GM21515 (cell line): Measurements from ENCODE around the gene ZNF77.
"Not testable (repeated sequence)": the region's sequence is repeated elsewhere in the genome, so short reads cannot be mapped to it uniquely, and the experiment has no call there.

Experiments used
- ATAC-seq: cut with Tn5 transposase; IDR thresholded peaks from one replicate; pipeline ENCODE4 v1.9.1; 2021; ENCODE audit not compliant: unreplicated experiment

ZNF77 gene

GRCh38 chr19:2973229-2973628 is 28.5 kb upstream of the ZNF77 start:
- ATAC-seq: no peak

GRCh38 chr19:2970201-2970835 is 25.5 kb upstream of the ZNF77 start:
- no peak for ATAC-seq

- ATAC-seq: no peak
These were observed 24.3 kb upstream of the ZNF77 start for GRCh38 chr19:2969104-2969504.

GRCh38 chr19:2967972-2968371 is 23.2 kb upstream of the ZNF77 start:
- no peak for ATAC-seq

GRCh38 chr19:2964874-2965273 is 20.1 kb upstream of the ZNF77 start:
- ATAC-seq: no peak

- not testable (repeated sequence) for ATAC-seq
These were observed 18.9 kb upstream of the ZNF77 start for GRCh38 chr19:2963631-2964030.

- ATAC-seq: no peak
These were observed 18.4 kb upstream of the ZNF77 start for GRCh38 chr19:2963122-2963521.

- ATAC-seq: no peak
These were observed 17.4 kb upstream of the ZNF77 start for GRCh38 chr19:2962018-2962670.

- ATAC-seq: no peak
These were observed 15.3 kb upstream of the ZNF77 start for GRCh38 chr19:2960120-2960519.

- no peak for ATAC-seq
These were observed 12.4 kb upstream of the ZNF77 start for GRCh38 chr19:2957160-2957559.

- ATAC-seq: no peak
These were observed 8.2 kb upstream of the ZNF77 start for GRCh38 chr19:2952953-2953481.

GRCh38 chr19:2950286-2951124 is 5.7 kb upstream of the ZNF77 start:
- ATAC-seq: peak; percentile 87

GRCh38 chr19:2949939-2950285 is 5.1 kb upstream of the ZNF77 start:
- no peak for ATAC-seq

GRCh38 chr19:2945575-2946184 is 909 bp upstream of the ZNF77 start:
- ATAC-seq: no peak

GRCh38 chr19:2944403-2944774 is 382 bp downstream of the ZNF77 start:
- no peak for ATAC-seq

GRCh38 chr19:2942928-2943640 is 1.7 kb downstream of the ZNF77 start:
- no peak for ATAC-seq

- not testable (repeated sequence) for ATAC-seq
These were observed 8.9 kb downstream of the ZNF77 start for GRCh38 chr19:2935863-2936262.

- no peak for ATAC-seq
These were observed 11.3 kb downstream of the ZNF77 start for GRCh38 chr19:2933490-2933910.

- no peak for ATAC-seq
These were observed 17.7 kb downstream of the ZNF77 start for GRCh38 chr19:2927032-2927430.

GRCh38 chr19:2926341-2927031 is 18.3 kb downstream of the ZNF77 start:
- ATAC-seq: no peak
